GM19324 (cell line): ENCODE results near the gene PTPRN2.
"Not testable (repeated sequence)": the region's sequence is repeated elsewhere in the genome, so short reads cannot be mapped to it uniquely, and the experiment has no call there.

Source experiments
- ATAC-seq: cut with Tn5 transposase; IDR thresholded peaks from one replicate; pipeline ENCODE4 v1.9.1; 2021; ENCODE audit warnings: mild to moderate bottlenecking, moderate library complexity; ENCODE audit not compliant: unreplicated experiment, low FRiP score

Gene PTPRN2

GRCh38 chr7:157794746-157795065 is 792.9 kb downstream of the PTPRN2 start:
- ATAC-seq = no peak

- ATAC-seq = no peak
Observed at GRCh38 chr7:157793973-157794745, 793.5 kb downstream of the PTPRN2 start.

GRCh38 chr7:157793087-157793353 is 794.6 kb downstream of the PTPRN2 start:
- no peak for ATAC-seq

- no peak for ATAC-seq
Observed at GRCh38 chr7:157792241-157793086, 795.2 kb downstream of the PTPRN2 start.

GRCh38 chr7:157791666-157792065 is 796.0 kb downstream of the PTPRN2 start:
- no peak for ATAC-seq

GRCh38 chr7:157791261-157791660 is 796.4 kb downstream of the PTPRN2 start:
- no peak for ATAC-seq

GRCh38 chr7:157789942-157790341 is 797.7 kb downstream of the PTPRN2 start:
- no peak for ATAC-seq

- ATAC-seq = no peak
Observed at GRCh38 chr7:157789094-157789493, 798.5 kb downstream of the PTPRN2 start.

GRCh38 chr7:157788573-157788972 is 799.0 kb downstream of the PTPRN2 start:
- no peak for ATAC-seq

- ATAC-seq = no peak
Observed at GRCh38 chr7:157787275-157787701, 800.3 kb downstream of the PTPRN2 start.

- ATAC-seq = no peak
Observed at GRCh38 chr7:157786375-157787274, 801.0 kb downstream of the PTPRN2 start.

GRCh38 chr7:157785486-157786186 is 802.0 kb downstream of the PTPRN2 start:
- no peak for ATAC-seq

GRCh38 chr7:157784979-157785441 is 802.6 kb downstream of the PTPRN2 start:
- no peak for ATAC-seq

- ATAC-seq = no peak
Observed at GRCh38 chr7:157784041-157784835, 803.4 kb downstream of the PTPRN2 start.

- ATAC-seq = no peak
Observed at GRCh38 chr7:157782041-157782440, 805.6 kb downstream of the PTPRN2 start.

GRCh38 chr7:157780721-157781120 is 806.9 kb downstream of the PTPRN2 start:
- ATAC-seq = no peak

GRCh38 chr7:157780312-157780711 is 807.3 kb downstream of the PTPRN2 start:
- ATAC-seq = no peak

GRCh38 chr7:157779206-157779605 is 808.4 kb downstream of the PTPRN2 start:
- no peak for ATAC-seq

GRCh38 chr7:157777194-157777762 is 810.3 kb downstream of the PTPRN2 start:
- ATAC-seq = not testable (repeated sequence)
